Liver (tissue), 9 donors: ENCODE measurements around the gene GRXCR2. TPM values are rescaled to one million over a fixed set of nuclear protein-coding genes. Genes with fewer than 3 reads are reported as not detected.

Source experiments
- DNase-seq: peaks from one replicate; pipeline ENCODE4 v3.0.0-alpha.2; 2017; ENCODE audit warnings: low spot score
- H3K27ac ChIP-seq, 2 donors: one replicate each; pipeline ENCODE4 v1.7.0; 2013; ENCODE audit warnings: inconsistent platforms in 2 of 2, low read length in 2 of 2, control low read depth in 1 of 2, low read depth in 1 of 2, mild to moderate bottlenecking in 1 of 2
- H3K27me3 ChIP-seq, 4 donors: one replicate each; pipeline versions ENCODE4 v1.6.1 to v1.7.0; 2013; ENCODE audit warnings: low read length in 3 of 4, inconsistent platforms in 1 of 4, mild to moderate bottlenecking in 1 of 4, moderate library complexity in 1 of 4; ENCODE audit not compliant: control insufficient read depth in 4 of 4, insufficient read depth in 4 of 4
- H3K36me3 ChIP-seq, 4 donors: one replicate each; pipeline versions ENCODE4 v1.6.1 to v1.7.0; 2013; ENCODE audit warnings: low read length in 3 of 4, mild to moderate bottlenecking in 3 of 4, low read depth in 1 of 4, moderate library complexity in 1 of 4; ENCODE audit not compliant: control insufficient read depth in 4 of 4, insufficient read depth in 3 of 4
- H3K4me1 ChIP-seq, 4 donors: one replicate each; pipeline versions ENCODE4 v1.6.1 to v1.7.0; 2013; ENCODE audit warnings: low read length in 3 of 4, mild to moderate bottlenecking in 3 of 4, moderate library complexity in 1 of 4; ENCODE audit not compliant: control insufficient read depth in 4 of 4, insufficient read depth in 4 of 4
- H3K4me3 ChIP-seq, 3 donors: one replicate each; pipeline versions ENCODE4 v1.6.1 to v1.7.0; 2013; ENCODE audit warnings: low read length in 3 of 3, control low read depth in 1 of 3, low read depth in 1 of 3, mild to moderate bottlenecking in 1 of 3
- H3K9ac ChIP-seq, 2 donors: one replicate each; pipeline ENCODE4 v1.7.0; 2013; ENCODE audit warnings: low read length in 2 of 2, mild to moderate bottlenecking in 2 of 2, moderate library complexity in 2 of 2, control low read depth in 1 of 2, low read depth in 1 of 2
- H3K9me3 ChIP-seq, 4 donors: one replicate each; pipeline versions ENCODE4 v1.6.1 to v1.7.0; 2013; ENCODE audit warnings: low read length in 3 of 4; ENCODE audit not compliant: control insufficient read depth in 4 of 4
- EGR1 ChIP-seq, 2 donors: IDR thresholded peaks; 2 replicates each; pipeline ENCODE4 v1.6.1; 2016 to 2018; ENCODE audit warnings: antibody characterized with exemption in 2 of 2, low read depth in 2 of 2
- FOXA1 ChIP-seq: IDR thresholded peaks from 2 replicates; pipeline ENCODE4 v1.6.1; 2016; ENCODE audit warnings: antibody characterized with exemption
- FOXA2 ChIP-seq: IDR thresholded peaks from 2 replicates; pipeline ENCODE4 v1.6.1; 2016; ENCODE audit warnings: antibody characterized with exemption
- HNF4A ChIP-seq, 2 donors: conservative IDR thresholded peaks; 2 replicates each; pipeline ENCODE4 v1.6.1; 2016; ENCODE audit warnings: antibody characterized with exemption in 2 of 2, mild to moderate bottlenecking in 2 of 2
- HNF4G ChIP-seq: IDR thresholded peaks from 2 replicates; pipeline ENCODE4 v1.6.1; 2016; ENCODE audit warnings: antibody characterized with exemption
- JUND ChIP-seq, 2 donors: IDR thresholded peaks; 2 replicates each; pipeline ENCODE4 v1.6.1; 2016; ENCODE audit warnings: antibody characterized with exemption in 2 of 2
- NR2F2 ChIP-seq: IDR thresholded peaks from 2 replicates; pipeline ENCODE4 v1.6.1; 2016; ENCODE audit warnings: antibody characterized with exemption
- RAD21 ChIP-seq, 2 donors: IDR thresholded peaks; 2 replicates each; pipeline ENCODE4 v1.6.1; 2016; ENCODE audit warnings: antibody characterized with exemption in 2 of 2, mild to moderate bottlenecking in 2 of 2
- RXRA ChIP-seq, 2 donors: IDR thresholded peaks; 2 replicates each; pipeline ENCODE4 v1.6.1; 2017 to 2018; ENCODE audit warnings: antibody characterized with exemption in 2 of 2, mild to moderate bottlenecking in 1 of 2
- SP1 ChIP-seq: IDR thresholded peaks from 2 replicates; pipeline ENCODE4 v1.6.1; 2018; ENCODE audit warnings: antibody characterized with exemption, mild to moderate bottlenecking
- TAF1 ChIP-seq: conservative IDR thresholded peaks from 2 replicates; pipeline ENCODE4 v1.6.1; 2016; ENCODE audit warnings: antibody characterized with exemption, mild to moderate bottlenecking
- YY1 ChIP-seq: IDR thresholded peaks from 2 replicates; pipeline ENCODE4 v1.6.1; 2016; ENCODE audit warnings: antibody characterized with exemption, mild to moderate bottlenecking
- WGBS: extraction: QIAGEN DNeasy Blood & Tissue Kit; methylation state at CpG from one replicate; pipeline ENCODE4 v1.1.7; 2013; 5-methylcytosine and 5-hydroxymethylcytosine counted together
- polyA plus RNA-seq, 2 donors: library from polyadenylated mRNA; stranded (reverse) in 1 of 2; unstranded in 1 of 2; fragments of 200-250 nt in 1 of 2; fragments of >200 nt in 1 of 2; fragmentation: Nextera tagmentation in 1 of 2; extraction: Ambion mirVana in 1 of 2; gene quantifications; one replicate each; pipeline versions ENCODE4 v1.2.1 to v1.2.3, GENCODE V29; 2013 to 2015
- total RNA-seq, 2 donors: library from RNA; depleted of rRNA; stranded (reverse); fragments of >200 nt; gene quantifications; one replicate each; pipeline ENCODE4 v1.2.3, GENCODE V29; 2014
- TF ChIP-seq, protein P1 (sequence below): IDR thresholded peaks from 2 replicates; pipeline ENCODE4 v1.6.1; 2016; ENCODE audit warnings: antibody characterized with exemption
- TF ChIP-seq, protein P2 (sequence below): IDR thresholded peaks from 2 replicates; pipeline ENCODE4 v1.6.1; 2016; ENCODE audit warnings: antibody characterized with exemption
- TF ChIP-seq, protein P3 (sequence below): IDR thresholded peaks from 2 replicates; pipeline ENCODE4 v1.6.1; 2016; ENCODE audit warnings: antibody characterized with exemption
- TF ChIP-seq, protein P4 (sequence below): IDR thresholded peaks from 2 replicates; pipeline ENCODE4 v1.6.1; 2016; ENCODE audit warnings: antibody characterized with exemption, mild to moderate bottlenecking
- donor health status: healthy.
- donor health status: healthy.
- donor health status: healthy.
- donor health status: healthy.
- donor health status: healthy.

Gene GRXCR2
- total and polyA plus RNA-seq, 4 donors, result not detected

DNA sequence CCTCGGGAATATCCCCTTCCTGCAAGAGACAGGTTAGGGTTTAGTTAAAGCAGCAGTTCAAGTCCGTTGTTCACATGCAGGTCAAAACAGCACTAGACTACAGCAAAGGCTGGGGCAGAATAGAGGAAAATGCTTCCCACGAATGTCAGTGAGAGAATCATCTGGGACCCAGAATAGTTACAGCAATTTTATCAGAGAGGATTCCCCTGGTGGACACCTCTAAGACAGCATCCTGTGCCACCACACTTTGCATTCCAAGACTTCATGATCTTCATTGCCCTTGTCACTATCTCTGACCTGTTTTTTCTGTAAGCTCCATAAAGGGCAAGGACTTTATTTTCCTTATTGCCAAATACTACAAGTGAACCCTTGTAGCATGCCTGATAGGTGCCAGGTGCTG is 12.9 kb downstream of the GRXCR2 start:
- no peak overlapping the region for H3K9ac ChIP-seq
- H3K27ac ChIP-seq, result no peak overlapping the region
- no peak for DNase-seq
- H3K9me3 ChIP-seq, result no peaks in the 10 kb centered on the region
- TF ChIP-seq, protein P1, sequence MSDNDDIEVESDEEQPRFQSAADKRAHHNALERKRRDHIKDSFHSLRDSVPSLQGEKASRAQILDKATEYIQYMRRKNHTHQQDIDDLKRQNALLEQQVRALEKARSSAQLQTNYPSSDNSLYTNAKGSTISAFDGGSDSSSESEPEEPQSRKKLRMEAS, result no peak
- H3K36me3 ChIP-seq, result no peaks in the 10 kb centered on the region
- 82% methylated on average over 3 of the region's 3 CpGs for WGBS
- H3K4me1 ChIP-seq, result no peaks in the 10 kb centered on the region
- H3K27me3 ChIP-seq, result no peaks in the 10 kb centered on the region
- no peak overlapping the region for H3K4me3 ChIP-seq

DNA sequence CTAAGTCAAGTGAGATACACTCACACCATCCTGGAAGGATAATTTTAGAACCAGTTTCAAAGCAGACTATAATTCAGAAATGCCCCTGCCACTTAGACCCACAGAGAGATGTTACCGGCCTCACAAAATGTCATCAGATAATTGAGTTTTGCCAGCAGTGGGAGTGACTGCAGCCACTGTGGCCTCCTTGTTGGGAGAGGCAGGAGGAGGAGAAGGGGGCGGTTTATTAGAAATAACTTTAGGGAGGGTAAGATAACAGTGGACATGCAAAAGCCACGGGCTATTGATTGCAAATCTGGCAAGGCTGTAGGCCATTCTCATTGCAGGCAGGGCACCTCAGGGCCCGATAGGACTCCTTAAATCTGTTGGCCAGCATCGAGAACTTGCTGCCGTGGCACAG is 13.4 kb downstream of the GRXCR2 start:
- TF ChIP-seq HNF4G (no peak), HNF4A (conservative IDR thresholded peaks at IDR 0.05) (no peak), JUND (IDR thresholded peaks at IDR 0.05) (no peak), TAF1 (no peak), SP1 (no peak), FOXA2 (no peak), RXRA (IDR thresholded peaks at IDR 0.05) (no peak), NR2F2 (no peak), EGR1 (IDR thresholded peaks at IDR 0.05; ENCODE audit: low read depth in 2 of 2) (no peak), YY1 (no peak), RAD21 (IDR thresholded peaks at IDR 0.05) (no peak)
- TF ChIP-seq, protein P2, sequence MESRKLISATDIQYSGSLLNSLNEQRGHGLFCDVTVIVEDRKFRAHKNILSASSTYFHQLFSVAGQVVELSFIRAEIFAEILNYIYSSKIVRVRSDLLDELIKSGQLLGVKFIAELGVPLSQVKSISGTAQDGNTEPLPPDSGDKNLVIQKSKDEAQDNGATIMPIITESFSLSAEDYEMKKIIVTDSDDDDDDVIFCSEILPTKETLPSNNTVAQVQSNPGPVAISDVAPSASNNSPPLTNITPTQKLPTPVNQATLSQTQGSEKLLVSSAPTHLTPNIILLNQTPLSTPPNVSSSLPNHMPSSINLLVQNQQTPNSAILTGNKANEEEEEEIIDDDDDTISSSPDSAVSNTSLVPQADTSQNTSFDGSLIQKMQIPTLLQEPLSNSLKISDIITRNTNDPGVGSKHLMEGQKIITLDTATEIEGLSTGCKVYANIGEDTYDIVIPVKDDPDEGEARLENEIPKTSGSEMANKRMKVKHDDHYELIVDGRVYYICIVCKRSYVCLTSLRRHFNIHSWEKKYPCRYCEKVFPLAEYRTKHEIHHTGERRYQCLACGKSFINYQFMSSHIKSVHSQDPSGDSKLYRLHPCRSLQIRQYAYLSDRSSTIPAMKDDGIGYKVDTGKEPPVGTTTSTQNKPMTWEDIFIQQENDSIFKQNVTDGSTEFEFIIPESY, result no peak
- TF ChIP-seq, protein P3, sequence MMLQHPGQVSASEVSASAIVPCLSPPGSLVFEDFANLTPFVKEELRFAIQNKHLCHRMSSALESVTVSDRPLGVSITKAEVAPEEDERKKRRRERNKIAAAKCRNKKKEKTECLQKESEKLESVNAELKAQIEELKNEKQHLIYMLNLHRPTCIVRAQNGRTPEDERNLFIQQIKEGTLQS, result no peak
- TF ChIP-seq, protein P4, sequence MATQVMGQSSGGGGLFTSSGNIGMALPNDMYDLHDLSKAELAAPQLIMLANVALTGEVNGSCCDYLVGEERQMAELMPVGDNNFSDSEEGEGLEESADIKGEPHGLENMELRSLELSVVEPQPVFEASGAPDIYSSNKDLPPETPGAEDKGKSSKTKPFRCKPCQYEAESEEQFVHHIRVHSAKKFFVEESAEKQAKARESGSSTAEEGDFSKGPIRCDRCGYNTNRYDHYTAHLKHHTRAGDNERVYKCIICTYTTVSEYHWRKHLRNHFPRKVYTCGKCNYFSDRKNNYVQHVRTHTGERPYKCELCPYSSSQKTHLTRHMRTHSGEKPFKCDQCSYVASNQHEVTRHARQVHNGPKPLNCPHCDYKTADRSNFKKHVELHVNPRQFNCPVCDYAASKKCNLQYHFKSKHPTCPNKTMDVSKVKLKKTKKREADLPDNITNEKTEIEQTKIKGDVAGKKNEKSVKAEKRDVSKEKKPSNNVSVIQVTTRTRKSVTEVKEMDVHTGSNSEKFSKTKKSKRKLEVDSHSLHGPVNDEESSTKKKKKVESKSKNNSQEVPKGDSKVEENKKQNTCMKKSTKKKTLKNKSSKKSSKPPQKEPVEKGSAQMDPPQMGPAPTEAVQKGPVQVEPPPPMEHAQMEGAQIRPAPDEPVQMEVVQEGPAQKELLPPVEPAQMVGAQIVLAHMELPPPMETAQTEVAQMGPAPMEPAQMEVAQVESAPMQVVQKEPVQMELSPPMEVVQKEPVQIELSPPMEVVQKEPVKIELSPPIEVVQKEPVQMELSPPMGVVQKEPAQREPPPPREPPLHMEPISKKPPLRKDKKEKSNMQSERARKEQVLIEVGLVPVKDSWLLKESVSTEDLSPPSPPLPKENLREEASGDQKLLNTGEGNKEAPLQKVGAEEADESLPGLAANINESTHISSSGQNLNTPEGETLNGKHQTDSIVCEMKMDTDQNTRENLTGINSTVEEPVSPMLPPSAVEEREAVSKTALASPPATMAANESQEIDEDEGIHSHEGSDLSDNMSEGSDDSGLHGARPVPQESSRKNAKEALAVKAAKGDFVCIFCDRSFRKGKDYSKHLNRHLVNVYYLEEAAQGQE, result no peak
- DNase-seq, result no peak
- WGBS, result 86% methylated on average over 6 of the region's 6 CpGs
- Histone ChIP-seq H3K27me3 (no peaks in the 10 kb centered on the region), H3K27ac (no peak overlapping the region), H3K9ac (no peak overlapping the region), H3K4me1 (no peaks in the 10 kb centered on the region), H3K36me3 (no peaks in the 10 kb centered on the region), H3K4me3 (no peak overlapping the region), H3K9me3 (no peaks in the 10 kb centered on the region)

DNA sequence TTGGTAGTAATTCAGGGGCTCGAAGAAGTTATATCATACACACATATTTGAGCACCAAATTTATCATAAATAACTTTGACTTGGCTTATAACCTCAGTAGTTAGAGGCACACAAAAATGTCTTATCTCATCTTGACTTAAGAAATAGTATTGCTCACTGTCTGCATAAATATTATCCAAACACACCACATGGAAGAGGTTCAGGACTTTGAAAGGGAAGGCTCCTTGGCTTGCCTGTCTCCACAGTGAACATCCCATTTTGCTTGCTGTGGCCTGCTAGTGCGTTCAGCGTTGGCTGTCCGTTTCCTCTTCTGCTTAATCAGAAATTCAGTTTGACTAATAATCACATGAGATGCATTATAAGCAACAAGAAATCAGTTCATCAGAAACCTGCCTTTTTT is 13.9 kb downstream of the GRXCR2 start:
- TF ChIP-seq FOXA2, result no peak
- no peak for TF ChIP-seq FOXA1
- no peak for TF ChIP-seq HNF4G
- no peak for DNase-seq
- Histone ChIP-seq H3K27ac (no peak overlapping the region), H3K4me1 (no peaks in the 10 kb centered on the region), H3K36me3 (no peaks in the 10 kb centered on the region), H3K4me3 (no peak overlapping the region), H3K9me3 (no peaks in the 10 kb centered on the region), H3K27me3 (no peaks in the 10 kb centered on the region), H3K9ac (no peak overlapping the region)
- 90% methylated on average over 4 of the region's 4 CpGs for WGBS
